GM12878 (cell line): ENCODE results near the gene TSC2.

Experiments used
- ATF7 ChIP-seq: fragments of 450-650 bp; IDR thresholded peaks from 2 replicates; pipeline ENCODE4 v1.6.1; 2016; ENCODE audit warnings: low read depth, mild to moderate bottlenecking
- CEBPB ChIP-seq, 2 experiments: fragments of 150-350 bp in 1 of 2; IDR thresholded peaks; 2 replicates each; pipeline ENCODE4 v1.6.1; 2012 to 2014; ENCODE audit warnings: low read depth in 2 of 2, low read length in 2 of 2, borderline replicate concordance in 1 of 2, inconsistent platforms in 1 of 2
- CREB1 ChIP-seq: IDR thresholded peaks from 2 replicates; pipeline ENCODE4 v1.6.1; 2012; ENCODE audit warnings: low read depth, mild to moderate bottlenecking, inconsistent platforms
- CTCF ChIP-seq, 3 experiments: IDR thresholded peaks in 2 of 3; conservative IDR thresholded peaks in 1 of 3; 2 replicates each; pipeline ENCODE4 v1.5.1; 2011; ENCODE audit warnings: low read depth in 3 of 3, low read length in 3 of 3, mild to moderate bottlenecking in 3 of 3, control low read depth in 2 of 3, moderate library complexity in 2 of 3, inconsistent platforms in 1 of 3, mixed read lengths in 1 of 3; ENCODE audit not compliant: control insufficient read depth in 2 of 3, insufficient read depth in 1 of 3; ENCODE audit errors: extremely low read depth in 1 of 3
- GABPA ChIP-seq: IDR thresholded peaks from 2 replicates; pipeline ENCODE4 v1.6.1; 2014; ENCODE audit warnings: antibody characterized with exemption, low read depth, mild to moderate bottlenecking, inconsistent platforms
- NKRF ChIP-seq: fragments of 450-650 bp; conservative IDR thresholded peaks from 2 replicates; pipeline ENCODE4 v1.6.1; 2017; ENCODE audit warnings: mild to moderate bottlenecking, moderate library complexity
- NR2C2 ChIP-seq: IDR thresholded peaks from 2 replicates; pipeline ENCODE4 v1.6.1; 2011; ENCODE audit warnings: borderline replicate concordance, low read depth; ENCODE audit not compliant: control insufficient read depth, insufficient read length
- POLR2AphosphoS5 ChIP-seq: IDR thresholded peaks from 2 replicates; pipeline ENCODE4 v1.6.1; 2011; ENCODE audit warnings: mild to moderate bottlenecking, low read length, inconsistent platforms
- SMC3 ChIP-seq: IDR thresholded peaks from 2 replicates; pipeline ENCODE4 v1.6.1; 2011; ENCODE audit warnings: low read length, improper control_type of control experiment, borderline replicate concordance
- TCF7 ChIP-seq: IDR thresholded peaks from 2 replicates; pipeline ENCODE4 v1.6.1; 2014; ENCODE audit warnings: antibody characterized with exemption, borderline replicate concordance
- ZNF274 ChIP-seq: IDR thresholded peaks from one replicate; pipeline ENCODE4 v1.8.0; 2011; ENCODE audit not compliant: insufficient read length, insufficient read depth
- TF ChIP-seq, protein P1 (sequence below): fragments of 450-650 bp; IDR thresholded peaks from 2 replicates; pipeline ENCODE4 v1.6.1; 2017; ENCODE audit warnings: mild to moderate bottlenecking, moderate library complexity

DNA sequence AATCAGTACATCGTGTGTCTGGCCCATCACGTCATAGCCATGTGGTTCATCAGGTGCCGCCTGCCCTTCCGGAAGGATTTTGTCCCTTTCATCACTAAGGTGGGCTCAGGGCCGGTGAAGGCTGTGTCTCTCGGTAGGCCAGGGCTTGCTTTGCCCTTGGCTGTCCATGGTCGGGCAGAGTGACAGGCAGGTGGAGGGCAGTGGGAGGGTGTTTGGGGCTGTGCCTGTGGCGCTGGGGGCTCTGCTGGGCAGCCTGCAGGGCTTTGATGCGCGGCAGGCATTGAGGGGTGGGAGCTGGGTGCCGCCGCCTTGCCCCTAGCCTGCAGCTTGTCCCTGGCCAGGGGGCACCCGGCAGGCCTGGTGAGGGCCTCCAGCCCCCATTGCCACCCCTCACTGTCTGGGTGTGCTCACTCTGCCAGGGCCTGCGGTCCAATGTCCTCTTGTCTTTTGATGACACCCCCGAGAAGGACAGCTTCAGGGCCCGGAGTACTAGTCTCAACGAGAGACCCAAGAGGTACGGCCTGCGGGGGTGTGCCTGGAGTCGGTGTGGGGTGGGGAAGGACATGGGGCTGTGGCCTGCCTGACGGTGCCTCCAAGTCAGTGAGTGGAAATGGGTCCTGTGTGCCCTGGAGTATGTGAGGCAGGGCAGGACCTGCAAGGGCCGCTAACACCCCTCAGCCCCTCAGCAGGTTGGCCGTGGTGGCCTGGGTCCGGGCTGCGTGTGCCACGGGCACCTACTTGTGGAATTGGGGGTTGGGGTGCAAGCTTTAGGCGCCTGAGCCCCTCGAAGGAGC, 28.5 kb downstream of the TSC2 start:
- TF ChIP-seq NKRF (no peak), ATF7 (no peak), CTCF (IDR thresholded peaks at IDR 0.05 in 2 of 3, conservative IDR thresholded peaks at IDR 0.05 in 1 of 3; ENCODE audit: control insufficient read depth in 2 of 3, extremely low read depth in 1 of 3, insufficient read depth in 1 of 3, low read depth in 3 of 3, low read length in 3 of 3) (no peak), ZNF274 (no peak), CEBPB (IDR thresholded peaks at IDR 0.05; ENCODE audit: borderline replicate concordance in 1 of 2, low read depth in 2 of 2, low read length in 2 of 2) (no peak), POLR2AphosphoS5 (no peak), CREB1 (no peak), GABPA (no peak), NR2C2 (no peak), TCF7 (no peak), SMC3 (no peak)
- TF ChIP-seq, protein P1, sequence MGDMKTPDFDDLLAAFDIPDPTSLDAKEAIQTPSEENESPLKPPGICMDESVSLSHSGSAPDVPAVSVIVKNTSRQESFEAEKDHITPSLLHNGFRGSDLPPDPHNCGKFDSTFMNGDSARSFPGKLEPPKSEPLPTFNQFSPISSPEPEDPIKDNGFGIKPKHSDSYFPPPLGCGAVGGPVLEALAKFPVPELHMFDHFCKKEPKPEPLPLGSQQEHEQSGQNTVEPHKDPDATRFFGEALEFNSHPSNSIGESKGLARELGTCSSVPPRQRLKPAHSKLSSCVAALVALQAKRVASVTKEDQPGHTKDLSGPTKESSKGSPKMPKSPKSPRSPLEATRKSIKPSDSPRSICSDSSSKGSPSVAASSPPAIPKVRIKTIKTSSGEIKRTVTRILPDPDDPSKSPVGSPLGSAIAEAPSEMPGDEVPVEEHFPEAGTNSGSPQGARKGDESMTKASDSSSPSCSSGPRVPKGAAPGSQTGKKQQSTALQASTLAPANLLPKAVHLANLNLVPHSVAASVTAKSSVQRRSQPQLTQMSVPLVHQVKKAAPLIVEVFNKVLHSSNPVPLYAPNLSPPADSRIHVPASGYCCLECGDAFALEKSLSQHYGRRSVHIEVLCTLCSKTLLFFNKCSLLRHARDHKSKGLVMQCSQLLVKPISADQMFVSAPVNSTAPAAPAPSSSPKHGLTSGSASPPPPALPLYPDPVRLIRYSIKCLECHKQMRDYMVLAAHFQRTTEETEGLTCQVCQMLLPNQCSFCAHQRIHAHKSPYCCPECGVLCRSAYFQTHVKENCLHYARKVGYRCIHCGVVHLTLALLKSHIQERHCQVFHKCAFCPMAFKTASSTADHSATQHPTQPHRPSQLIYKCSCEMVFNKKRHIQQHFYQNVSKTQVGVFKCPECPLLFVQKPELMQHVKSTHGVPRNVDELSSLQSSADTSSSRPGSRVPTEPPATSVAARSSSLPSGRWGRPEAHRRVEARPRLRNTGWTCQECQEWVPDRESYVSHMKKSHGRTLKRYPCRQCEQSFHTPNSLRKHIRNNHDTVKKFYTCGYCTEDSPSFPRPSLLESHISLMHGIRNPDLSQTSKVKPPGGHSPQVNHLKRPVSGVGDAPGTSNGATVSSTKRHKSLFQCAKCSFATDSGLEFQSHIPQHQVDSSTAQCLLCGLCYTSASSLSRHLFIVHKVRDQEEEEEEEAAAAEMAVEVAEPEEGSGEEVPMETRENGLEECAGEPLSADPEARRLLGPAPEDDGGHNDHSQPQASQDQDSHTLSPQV = no peak
